Measurements from ENCODE around the gene UACA.

The UACA gene

DNA sequence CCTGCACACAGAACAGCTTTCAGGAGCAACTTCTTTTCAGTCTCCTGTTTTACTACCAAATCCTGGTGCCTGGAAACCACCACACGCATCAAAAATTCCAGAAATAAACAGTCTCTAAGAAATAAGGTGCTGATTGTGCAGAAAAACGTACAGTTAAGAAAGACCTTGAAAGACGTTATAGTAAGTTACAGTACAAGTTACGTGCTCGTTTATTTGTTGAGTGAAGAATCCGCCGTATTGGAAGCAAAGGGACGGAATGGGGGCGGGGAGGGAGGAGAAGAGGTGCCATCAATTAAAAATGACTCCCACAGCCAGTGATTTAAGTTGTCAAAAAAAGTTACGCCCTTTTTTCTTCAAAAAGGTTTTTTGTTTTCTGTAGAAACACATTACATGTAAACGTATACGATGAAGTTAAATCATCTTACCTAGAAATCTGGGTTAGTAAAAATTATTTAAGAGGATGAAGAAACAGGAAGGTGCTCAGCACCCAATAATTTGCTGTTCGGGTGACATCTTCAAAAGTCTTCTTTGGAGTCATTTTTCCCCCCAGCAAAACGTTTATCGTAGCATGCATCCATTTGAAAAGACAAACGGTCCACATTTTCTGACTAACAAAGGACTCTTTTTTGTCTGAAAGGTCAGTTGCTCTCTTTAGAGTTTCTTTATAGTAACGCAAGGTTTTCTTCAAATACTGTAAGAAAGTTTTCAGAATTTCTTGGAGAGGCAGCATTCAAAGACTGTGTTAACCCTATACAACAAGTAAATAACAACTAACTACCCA, 782 bp upstream of the UACA start:
- Histone ChIP-seq H3K4me3 (peak overlapping the region; percentile 78 to 95), H3K27ac (peak overlapping the region; percentile 98 to 99), H3K27me3 (no peaks in the 10 kb centered on the region), H3K4me1 (peaks cover 0 to 52% (median 16%) of the 10 kb centered on the region in 4 donors), H3K36me3 (no peaks in the 10 kb centered on the region), H3K9me3 (no peaks in the 10 kb centered on the region)
- TF ChIP-seq, protein P1, sequence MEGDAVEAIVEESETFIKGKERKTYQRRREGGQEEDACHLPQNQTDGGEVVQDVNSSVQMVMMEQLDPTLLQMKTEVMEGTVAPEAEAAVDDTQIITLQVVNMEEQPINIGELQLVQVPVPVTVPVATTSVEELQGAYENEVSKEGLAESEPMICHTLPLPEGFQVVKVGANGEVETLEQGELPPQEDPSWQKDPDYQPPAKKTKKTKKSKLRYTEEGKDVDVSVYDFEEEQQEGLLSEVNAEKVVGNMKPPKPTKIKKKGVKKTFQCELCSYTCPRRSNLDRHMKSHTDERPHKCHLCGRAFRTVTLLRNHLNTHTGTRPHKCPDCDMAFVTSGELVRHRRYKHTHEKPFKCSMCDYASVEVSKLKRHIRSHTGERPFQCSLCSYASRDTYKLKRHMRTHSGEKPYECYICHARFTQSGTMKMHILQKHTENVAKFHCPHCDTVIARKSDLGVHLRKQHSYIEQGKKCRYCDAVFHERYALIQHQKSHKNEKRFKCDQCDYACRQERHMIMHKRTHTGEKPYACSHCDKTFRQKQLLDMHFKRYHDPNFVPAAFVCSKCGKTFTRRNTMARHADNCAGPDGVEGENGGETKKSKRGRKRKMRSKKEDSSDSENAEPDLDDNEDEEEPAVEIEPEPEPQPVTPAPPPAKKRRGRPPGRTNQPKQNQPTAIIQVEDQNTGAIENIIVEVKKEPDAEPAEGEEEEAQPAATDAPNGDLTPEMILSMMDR (IDR thresholded peaks at IDR 0.05): no peak
- intact Hi-C loops (cut with DNase I; ENCODE audit: low total_unique reads): no loop called here
- DNase-seq: no peak

DNA sequence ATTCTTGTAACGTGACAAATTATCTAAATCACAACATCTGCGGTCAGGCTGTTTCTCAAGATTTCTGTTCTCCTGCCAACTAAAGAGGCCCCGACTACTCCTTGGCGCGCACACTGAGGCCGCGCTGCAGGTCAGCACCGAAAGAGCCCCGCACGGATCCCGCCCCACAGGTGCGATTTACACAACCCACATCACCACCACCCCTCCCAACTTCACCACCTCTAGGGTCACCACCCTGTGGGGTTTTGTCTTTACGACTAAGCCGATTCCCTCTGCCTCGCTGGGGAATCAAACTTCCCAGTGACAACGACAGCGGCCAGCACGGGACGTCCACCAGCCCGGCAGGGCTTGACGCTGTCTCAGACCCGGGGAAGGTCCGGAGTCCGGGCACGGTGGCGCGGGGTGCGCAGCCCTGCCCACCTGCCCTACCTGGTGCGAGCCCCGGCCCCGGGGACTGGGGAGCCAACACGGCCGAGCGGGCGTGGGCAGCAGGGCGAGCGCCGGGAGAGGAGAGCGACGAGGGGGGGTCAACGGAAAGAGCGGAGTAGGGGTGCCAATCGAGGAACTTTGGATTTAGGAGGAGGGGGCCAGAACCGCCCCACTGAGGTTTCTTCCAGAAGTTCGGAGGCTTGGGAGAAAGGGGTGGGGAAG, 764 bp downstream of the UACA start:
- H3K4me1 ChIP-seq: peaks cover 0 to 62% (median 28%) of the 10 kb centered on the region in 4 donors
- H3K36me3 ChIP-seq: no peaks in the 10 kb centered on the region
- TF ChIP-seq, protein P1 (IDR thresholded peaks at IDR 0.05): no peak
- no peaks in the 10 kb centered on the region for H3K27me3 ChIP-seq
- H3K4me3 ChIP-seq: peak overlapping the region; percentile 78 to 95
- peak overlapping the region; percentile 98 to 99 for H3K27ac ChIP-seq
- intact Hi-C loops (cut with DNase I; ENCODE audit: low total_unique reads): no loop called here
- peak; percentile 62 to 82 for DNase-seq
- H3K9me3 ChIP-seq: no peaks in the 10 kb centered on the region

DNA sequence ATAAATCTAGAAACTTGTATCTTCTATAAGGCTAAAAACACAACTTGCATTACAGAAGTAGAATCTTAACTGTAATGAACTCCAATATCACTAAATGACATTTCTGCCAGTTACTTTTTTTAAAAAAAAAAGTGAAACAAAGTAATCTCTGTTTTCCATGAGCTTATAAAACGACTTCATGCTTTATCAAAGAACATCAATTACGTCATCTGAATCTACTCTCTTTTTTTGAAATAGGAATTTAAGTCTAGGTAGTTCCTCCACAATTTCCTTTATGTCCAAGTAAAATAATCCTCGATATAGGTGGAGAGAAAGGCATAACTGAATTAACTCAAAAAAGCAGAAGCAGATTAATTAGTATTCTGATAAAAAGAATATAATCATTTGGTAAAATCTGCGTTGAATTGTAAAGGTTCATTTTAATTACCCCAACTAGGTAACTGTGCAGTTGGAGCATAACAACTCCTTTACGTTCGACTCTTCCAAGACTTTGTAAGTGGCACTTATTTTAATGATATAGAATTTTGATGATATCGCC, 1.4 kb downstream of the UACA start:
- TF ChIP-seq, protein P1 (IDR thresholded peaks at IDR 0.05): no peak
- no peaks in the 10 kb centered on the region for H3K36me3 ChIP-seq
- intact Hi-C loops (cut with DNase I; ENCODE audit: low total_unique reads): no loop called here
- H3K27me3 ChIP-seq: no peaks in the 10 kb centered on the region
- DNase-seq: no peak
- H3K4me1 ChIP-seq: peaks cover 0 to 63% (median 28%) of the 10 kb centered on the region in 4 donors
- H3K27ac ChIP-seq: peak overlapping the region; percentile 98 to 99
- H3K4me3 ChIP-seq: peak overlapping the region; percentile 78 to 95
- H3K9me3 ChIP-seq: no peaks in the 10 kb centered on the region

DNA sequence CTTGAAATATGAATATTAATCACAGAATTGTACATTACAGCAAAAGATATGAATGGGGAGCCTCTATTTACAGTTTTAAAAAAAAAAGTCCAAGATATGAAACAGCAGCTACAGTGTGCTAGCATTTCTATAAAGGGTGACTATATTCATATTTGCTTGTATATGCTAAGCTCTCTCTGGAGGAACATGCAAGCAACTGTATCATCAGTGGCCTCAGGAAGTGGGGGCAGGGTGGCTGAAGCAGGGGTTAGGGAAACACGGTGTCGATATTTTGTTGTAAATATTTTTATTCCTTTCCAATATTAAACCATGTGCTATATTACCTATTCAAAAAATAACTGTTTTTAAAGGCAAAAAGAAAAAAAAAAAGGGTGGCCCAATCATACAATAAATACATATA, 2.3 kb downstream of the UACA start:
- Histone ChIP-seq H3K36me3 (no peaks in the 10 kb centered on the region), H3K4me3 (peak overlapping the region; percentile 78 to 95), H3K4me1 (peaks cover 0 to 73% (median 30%) of the 10 kb centered on the region in 4 donors), H3K27ac (peak overlapping the region; percentile 98 to 99), H3K27me3 (no peaks in the 10 kb centered on the region), H3K9me3 (no peaks in the 10 kb centered on the region)
- TF ChIP-seq, protein P1 (IDR thresholded peaks at IDR 0.05): no peak
- intact Hi-C loops (cut with DNase I; ENCODE audit: low total_unique reads): no loop called here
- DNase-seq: no peak

DNA sequence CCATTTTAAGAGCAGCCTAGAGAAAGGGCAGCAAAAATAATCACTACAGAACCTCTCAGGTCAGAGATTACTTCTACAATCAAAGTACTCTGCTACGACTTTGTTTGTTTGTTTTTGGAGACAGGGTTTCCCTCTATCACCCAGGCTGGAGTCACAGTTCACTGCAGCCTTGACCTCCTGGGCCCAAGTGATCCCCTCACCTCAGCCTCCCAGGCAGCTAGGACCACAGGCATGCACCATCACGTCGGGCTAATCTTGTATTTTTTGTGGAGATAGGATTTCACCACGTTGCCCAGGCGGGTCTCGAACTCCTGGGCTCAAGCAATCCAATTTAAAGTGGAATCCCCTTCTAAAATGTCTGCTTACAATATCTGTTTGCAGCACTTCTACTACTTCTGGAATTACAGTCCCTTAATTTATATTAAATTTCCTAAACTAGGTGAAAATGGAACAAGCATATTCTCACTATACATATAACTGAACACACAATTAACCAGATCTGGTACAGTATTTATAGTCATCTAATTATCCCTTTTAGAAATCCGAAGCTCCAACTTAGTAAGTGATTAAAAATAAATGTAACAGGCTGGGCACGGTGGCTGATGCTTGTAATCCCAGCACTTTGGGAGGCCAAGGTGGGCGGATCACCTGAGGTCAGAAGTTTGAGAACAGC, 4.4 kb downstream of the UACA start:
- Histone ChIP-seq H3K4me1 (peaks cover 0 to 80% (median 29%) of the 10 kb centered on the region in 4 donors), H3K9me3 (no peaks in the 10 kb centered on the region), H3K27ac (peak overlapping the region; percentile 43 to 99), H3K4me3 (peak overlapping the region in 1 of 2 donors; percentile 22), H3K36me3 (no peaks in the 10 kb centered on the region), H3K27me3 (no peaks in the 10 kb centered on the region)
- intact Hi-C loops (cut with DNase I; ENCODE audit: low total_unique reads): no loop called here
- no peak for DNase-seq
- TF ChIP-seq, protein P1 (IDR thresholded peaks at IDR 0.05): no peak
